HG03066 (cell line): ENCODE results near the gene COL5A1.

ENCODE experiments used
- ATAC-seq: cut with Tn5 transposase; IDR thresholded peaks from one replicate; pipeline ENCODE4 v1.9.1; 2021; ENCODE audit warnings: low read depth; ENCODE audit not compliant: unreplicated experiment

Gene COL5A1

GRCh38 chr9:134756098-134756497, 114.5 kb downstream of the COL5A1 start:
- no peak for ATAC-seq

GRCh38 chr9:134757216-134757975, 115.8 kb downstream of the COL5A1 start:
- ATAC-seq, result no peak

- no peak for ATAC-seq
These were observed 117.5 kb downstream of the COL5A1 start for GRCh38 chr9:134758949-134759607.

- ATAC-seq, result no peak
These were observed 118.3 kb downstream of the COL5A1 start for GRCh38 chr9:134759913-134760312.

- ATAC-seq, result no peak
These were observed 119.3 kb downstream of the COL5A1 start for GRCh38 chr9:134760750-134761420.

GRCh38 chr9:134764473-134765269, 123.1 kb downstream of the COL5A1 start:
- ATAC-seq, result no peak

- no peak for ATAC-seq
These were observed 124.2 kb downstream of the COL5A1 start for GRCh38 chr9:134765785-134766184.

GRCh38 chr9:134766587-134766986, 125.0 kb downstream of the COL5A1 start:
- no peak for ATAC-seq

- no peak for ATAC-seq
These were observed 126.7 kb downstream of the COL5A1 start for GRCh38 chr9:134768332-134768708.

GRCh38 chr9:134768709-134769351, 127.2 kb downstream of the COL5A1 start:
- ATAC-seq, result no peak

- ATAC-seq, result no peak
These were observed 129.7 kb downstream of the COL5A1 start for GRCh38 chr9:134770972-134771971.

GRCh38 chr9:134772331-134772730, 130.7 kb downstream of the COL5A1 start:
- no peak for ATAC-seq

GRCh38 chr9:134773842-134774241, 132.2 kb downstream of the COL5A1 start:
- ATAC-seq, result no peak

- no peak for ATAC-seq
These were observed 132.8 kb downstream of the COL5A1 start for GRCh38 chr9:134774410-134774809.

- ATAC-seq, result no peak
These were observed 133.7 kb downstream of the COL5A1 start for GRCh38 chr9:134775081-134775951.

GRCh38 chr9:134776080-134776796, 134.6 kb downstream of the COL5A1 start:
- ATAC-seq, result no peak

GRCh38 chr9:134777153-134777552, 135.6 kb downstream of the COL5A1 start:
- ATAC-seq, result no peak

- no peak for ATAC-seq
These were observed 136.6 kb downstream of the COL5A1 start for GRCh38 chr9:134778156-134778555.
